HG02623 (cell line): Measurements from ENCODE around the gene TACC3.

ENCODE experiments used
- ATAC-seq: cut with Tn5 transposase; IDR thresholded peaks from one replicate; pipeline ENCODE4 v1.9.1; 2021; ENCODE audit warnings: moderate library complexity; ENCODE audit not compliant: unreplicated experiment

TACC3 gene

GRCh38 chr4:1788254-1788973, 67.1 kb downstream of the TACC3 start:
- no peak for ATAC-seq

DNA sequence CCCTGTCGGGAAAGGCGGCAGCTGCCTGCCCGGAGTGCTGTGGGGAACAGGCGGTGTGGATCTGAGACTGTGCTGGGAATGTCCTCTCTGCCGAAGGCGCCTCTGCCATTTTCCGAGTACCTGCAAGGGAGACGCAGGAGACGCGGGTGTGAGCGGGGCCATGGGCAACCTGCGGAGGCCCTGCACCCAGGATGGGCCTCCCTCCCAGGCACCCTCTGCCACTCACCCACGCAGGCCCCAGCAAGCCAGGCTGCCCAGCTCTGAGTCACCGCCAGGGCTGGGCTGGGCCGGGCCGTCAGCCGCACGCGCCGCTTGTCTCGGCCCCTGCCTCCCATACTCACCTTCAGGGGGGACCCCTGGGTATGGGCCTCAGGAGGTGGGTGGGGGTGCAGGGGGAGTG, 68.2 kb downstream of the TACC3 start:
- no peak for ATAC-seq

- no peak for ATAC-seq
Observed at GRCh38 chr4:1790005-1790404, 68.7 kb downstream of the TACC3 start.

DNA sequence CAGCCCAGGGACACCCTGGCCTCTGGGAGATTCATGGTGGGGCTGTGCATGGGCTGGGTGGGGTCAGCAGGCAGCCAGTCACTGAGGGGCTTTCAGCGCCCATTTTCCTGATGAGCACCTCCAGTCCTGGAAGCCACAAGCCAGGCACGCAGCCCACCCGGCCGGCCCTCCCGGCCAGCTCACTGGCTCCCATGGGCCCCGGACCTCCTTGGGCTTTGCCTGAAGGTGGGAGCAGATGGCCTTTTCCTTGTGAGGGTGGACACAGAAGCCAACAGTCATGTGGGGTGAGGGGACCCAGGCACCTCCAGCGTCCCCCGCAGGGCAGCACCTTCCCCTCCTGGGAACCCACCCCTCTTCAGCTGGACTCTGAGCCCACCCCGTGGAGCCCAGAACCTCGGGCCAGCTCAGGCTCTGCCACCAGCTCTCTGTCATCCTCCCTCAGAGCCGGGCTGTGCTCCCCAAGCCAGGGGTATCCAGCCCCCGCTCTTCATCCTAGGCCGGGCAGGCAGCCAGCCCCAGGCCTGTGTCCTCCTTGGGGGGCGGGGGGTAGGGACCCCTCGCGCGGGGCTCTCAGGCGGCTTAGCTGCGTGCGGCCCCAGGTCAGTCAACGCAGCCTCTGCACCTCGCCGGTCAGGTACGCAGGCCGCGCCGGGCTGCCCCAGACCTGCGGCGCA, 71.0 kb downstream of the TACC3 start:
- no peak for ATAC-seq

- peak; percentile 45 for ATAC-seq
Observed at GRCh38 chr4:1792832-1793495, 71.6 kb downstream of the TACC3 start, which contains the start of gene FGFR3. FGFR3 (plus strand) TSS chr4:1793293; CDS start chr4:1793935, 642 bp downstream.

GRCh38 chr4:1793496-1793840, 72.1 kb downstream of the TACC3 start:
- no peak for ATAC-seq

DNA sequence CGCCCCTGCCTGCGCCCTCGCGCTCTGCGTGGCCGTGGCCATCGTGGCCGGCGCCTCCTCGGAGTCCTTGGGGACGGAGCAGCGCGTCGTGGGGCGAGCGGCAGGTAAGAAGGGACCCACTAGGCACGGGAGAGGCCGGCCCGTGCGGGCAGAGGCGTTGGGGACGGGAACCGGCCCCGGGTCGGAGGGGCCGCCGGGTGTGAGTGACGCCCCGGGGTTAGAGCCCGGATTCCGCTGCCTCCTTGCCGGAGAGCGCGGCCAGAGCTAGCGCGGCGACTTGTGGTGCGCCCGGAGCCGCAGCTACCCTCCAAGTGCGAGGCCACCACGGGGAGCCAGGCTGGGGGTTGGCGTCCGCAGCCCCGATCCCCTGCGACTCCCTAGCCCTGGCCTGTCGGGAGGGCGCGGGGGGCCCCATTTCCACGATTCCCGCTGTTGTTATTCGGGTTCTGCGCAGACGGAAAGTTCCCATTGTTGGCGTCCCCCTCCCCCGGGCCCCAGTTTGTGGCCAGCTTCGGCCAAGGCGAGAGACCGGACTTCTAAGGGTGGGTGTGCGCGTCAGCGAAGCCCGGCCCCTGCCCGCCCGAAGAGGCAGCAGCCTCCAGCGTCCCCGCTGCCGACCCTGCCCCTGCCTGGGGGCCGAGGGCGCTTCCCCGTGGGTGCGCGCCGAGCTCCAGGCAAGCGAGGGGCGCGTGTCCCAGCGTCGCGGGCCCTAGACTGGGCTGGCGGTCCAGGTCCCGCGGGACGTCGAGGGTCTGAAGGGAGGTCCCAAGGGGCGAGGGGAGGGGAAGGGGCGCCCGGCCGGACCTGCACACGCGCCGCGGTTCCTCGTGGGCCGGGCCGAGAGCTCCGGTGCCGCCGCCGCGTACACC, 72.9 kb downstream of the TACC3 start:
- ATAC-seq: no peak
